ENCODE results near the gene COMMD1. TPM values are rescaled to one million over a fixed set of nuclear protein-coding genes. Genes with fewer than 3 reads are reported as not detected.
A peak's percentile ranks its signal among the peaks of the same experiment; 100 is the strongest.
"Not testable (repeated sequence)": the region's sequence is repeated elsewhere in the genome, so short reads cannot be mapped to it uniquely, and the experiment has no call there.

The COMMD1 gene
- total RNA-seq (30.5 and 31.3 TPM in 2 replicates), polyA plus RNA-seq (66.7 and 71.1 TPM in 2 replicates)

DNA sequence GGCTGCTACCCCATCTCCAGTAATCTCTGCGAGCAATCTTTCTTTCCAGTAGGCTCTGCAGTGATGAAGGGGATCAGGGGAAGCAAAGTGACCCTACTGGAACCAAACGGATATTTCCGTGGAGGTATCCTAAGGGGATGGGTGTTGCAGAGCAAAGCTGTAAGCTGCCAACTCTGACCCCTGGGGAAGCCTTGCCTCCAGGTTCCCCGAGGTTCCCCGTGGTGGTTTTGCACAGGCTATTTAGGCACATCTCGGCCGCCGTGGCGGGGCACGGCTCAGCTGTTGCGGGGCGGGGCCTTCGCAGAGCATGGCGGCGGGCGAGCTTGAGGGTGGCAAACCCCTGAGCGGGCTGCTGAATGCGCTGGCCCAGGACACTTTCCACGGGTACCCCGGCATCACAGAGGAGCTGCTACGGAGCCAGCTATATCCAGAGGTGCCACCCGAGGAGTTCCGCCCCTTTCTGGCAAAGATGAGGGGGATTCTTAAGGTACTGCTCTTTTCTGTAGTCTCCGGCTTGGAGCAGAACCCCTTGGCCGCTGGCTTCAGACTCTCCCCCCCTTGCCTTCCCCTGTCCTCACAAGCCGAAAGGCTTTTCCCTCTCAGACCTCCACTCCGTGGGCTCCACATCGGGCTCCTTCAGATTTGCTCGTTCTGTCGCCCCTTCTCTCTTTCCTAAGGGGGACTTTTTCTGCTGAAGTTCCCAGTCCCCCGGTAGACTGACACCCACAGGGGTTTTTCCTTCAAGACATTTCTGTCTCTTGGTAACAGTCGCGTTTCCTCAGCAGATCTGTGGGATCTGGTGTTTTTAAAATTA lies at the start of gene COMMD1:
COMMD1 (plus strand) TSS at position 303 of the 814 bp plus-strand sequence; CDS start at position 308, 5 bp downstream.
- Histone ChIP-seq H3K9me2 (replicated peaks; ENCODE audit: insufficient read depth) (no peaks in the 10 kb centered on the region), H3K4me2 (peak within 1 kb of the TSS; percentile 84), H3K36me3 (replicated peaks; ENCODE audit: insufficient read depth, low read depth) (no peaks in the 10 kb centered on the region), H3K9me3 (ENCODE audit: low read depth) (no peaks in the 10 kb centered on the region), H3K79me2 (peaks cover 19% of the 10 kb centered on the region), H2AFZ (peak within 1 kb of the TSS; percentile 98), H3K4me1 (ENCODE audit: insufficient read depth) (no peaks in the 10 kb centered on the region), H3K27me3 (no peaks in the 10 kb centered on the region), H4K20me1 (ENCODE audit: insufficient read depth, poor library complexity, severe bottlenecking) (no peaks in the 10 kb centered on the region), H3K4me3 (peak within 1 kb of the TSS; percentile 61), H3K27ac (peak within 1 kb of the TSS; percentile 52)
- DNase-seq (ENCODE audit: low spot score): peak; percentile 87
- TF ChIP-seq CTCF (IDR thresholded peaks at IDR 0.05; ENCODE audit: poor library complexity) (no peak), EZH2 (IDR thresholded peaks at IDR 0.05; ENCODE audit: borderline replicate concordance) (no peak), EZH2phosphoT487 (IDR thresholded peaks at IDR 0.05; ENCODE audit: low read depth, severe bottlenecking, unreplicated experiment) (no peak)
- 1% methylated on average over 32 of the region's 33 CpGs for WGBS (ENCODE audit: low lambda C conversion rate, missing lambda C conversion rate)

GRCh38 chr2:61857224-61857623 lies 48.2 kb upstream of the COMMD1 start:
- WGBS (ENCODE audit: low lambda C conversion rate, missing lambda C conversion rate): 76% methylated on average over 3 of the region's 3 CpGs

DNA sequence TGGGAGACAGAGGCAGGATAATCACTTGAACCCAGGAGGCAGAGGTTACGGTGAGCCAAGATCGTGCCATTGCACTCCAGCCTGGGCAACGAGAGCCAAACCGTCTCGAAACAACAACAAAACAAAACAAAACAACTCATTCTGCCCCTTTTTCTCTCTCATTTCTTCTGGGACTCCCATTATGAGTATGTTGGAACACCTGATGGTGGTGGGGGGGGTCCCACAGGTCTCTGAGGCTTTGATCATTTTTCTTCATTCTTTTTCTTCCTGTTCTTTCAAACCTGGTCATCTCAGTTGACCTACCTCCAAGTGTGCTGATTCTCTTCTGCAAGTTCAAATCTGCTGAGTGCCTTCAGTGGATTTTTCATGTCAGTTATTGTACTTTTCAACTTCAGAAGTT lies 43.4 kb upstream of the COMMD1 start:
- Histone ChIP-seq H3K4me3 (no peak overlapping the region), H3K79me2 (no peaks in the 10 kb centered on the region), H3K27me3 (no peaks in the 10 kb centered on the region), H3K9me3 (ENCODE audit: low read depth) (no peaks in the 10 kb centered on the region), H3K27ac (no peak overlapping the region), H3K4me2 (no peak overlapping the region), H3K4me1 (ENCODE audit: insufficient read depth) (no peaks in the 10 kb centered on the region), H3K9me2 (replicated peaks; ENCODE audit: insufficient read depth) (no peaks in the 10 kb centered on the region), H2AFZ (no peak overlapping the region), H4K20me1 (ENCODE audit: insufficient read depth, poor library complexity, severe bottlenecking) (no peaks in the 10 kb centered on the region), H3K36me3 (replicated peaks; ENCODE audit: insufficient read depth, low read depth) (no peaks in the 10 kb centered on the region)
- WGBS (ENCODE audit: low lambda C conversion rate, missing lambda C conversion rate): 99% methylated on average over 5 of the region's 5 CpGs
- TF ChIP-seq EZH2 (IDR thresholded peaks at IDR 0.05; ENCODE audit: borderline replicate concordance): no peak
- no peak for DNase-seq (ENCODE audit: low spot score)

More at GRCh38 chr2:61857224-61857623, 48.2 kb upstream of the COMMD1 start:
- TF ChIP-seq CTCF (IDR thresholded peaks at IDR 0.05; ENCODE audit: poor library complexity): no peak
- peaks cover 4% of the 10 kb centered on the region for H3K4me1 ChIP-seq (ENCODE audit: insufficient read depth)
- H3K36me3 ChIP-seq (replicated peaks; ENCODE audit: insufficient read depth, low read depth): no peaks in the 10 kb centered on the region
- H4K20me1 ChIP-seq (ENCODE audit: insufficient read depth, poor library complexity, severe bottlenecking): no peaks in the 10 kb centered on the region
- H2AFZ ChIP-seq: no peak overlapping the region
- no peaks in the 10 kb centered on the region for H3K9me3 ChIP-seq (ENCODE audit: low read depth)
- H3K4me2 ChIP-seq: no peak overlapping the region
- H3K4me3 ChIP-seq: no peak overlapping the region
- H3K27ac ChIP-seq: no peak overlapping the region
- H3K9me2 ChIP-seq (replicated peaks; ENCODE audit: insufficient read depth): no peaks in the 10 kb centered on the region
- no peak for DNase-seq (ENCODE audit: low spot score)
- no peaks in the 10 kb centered on the region for H3K79me2 ChIP-seq
- no peaks in the 10 kb centered on the region for H3K27me3 ChIP-seq

DNA sequence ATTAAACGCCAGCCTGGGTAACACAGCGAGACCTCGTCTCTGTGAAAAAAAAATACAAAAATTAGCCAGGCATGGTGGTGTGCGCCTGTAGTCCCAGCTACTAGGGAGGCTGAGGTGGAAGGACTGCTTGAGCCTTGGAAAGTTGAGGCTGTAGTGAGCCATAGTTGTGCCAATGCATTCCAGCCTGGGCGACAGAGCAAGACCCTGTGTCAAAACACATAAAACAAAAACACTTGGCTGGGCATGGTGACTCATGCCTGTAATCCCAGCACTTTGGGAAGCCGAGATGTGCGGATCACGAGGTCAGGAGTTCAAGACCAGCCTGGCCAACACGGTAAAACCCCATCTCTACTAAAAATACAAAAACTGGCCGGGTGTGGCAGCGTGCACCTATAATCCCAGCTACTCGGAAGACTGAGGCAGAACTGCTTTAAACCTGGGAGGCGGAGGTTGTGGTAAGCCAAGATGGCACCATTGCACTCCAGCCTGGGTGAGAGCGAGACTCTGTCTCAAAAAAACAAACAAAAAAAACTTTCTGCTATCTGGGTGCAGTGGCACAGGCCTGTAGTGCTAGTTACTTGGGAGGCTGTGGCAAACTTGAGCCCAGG lies 38.9 kb upstream of the COMMD1 start:
- H4K20me1 ChIP-seq (ENCODE audit: insufficient read depth, poor library complexity, severe bottlenecking); H3K36me3 ChIP-seq (replicated peaks; ENCODE audit: insufficient read depth, low read depth); H3K9me3 ChIP-seq (ENCODE audit: low read depth); H3K9me2 ChIP-seq (replicated peaks; ENCODE audit: insufficient read depth); H3K4me3 ChIP-seq; H2AFZ ChIP-seq; H3K27ac ChIP-seq; H3K4me1 ChIP-seq (ENCODE audit: insufficient read depth); H3K27me3 ChIP-seq; DNase-seq (ENCODE audit: low spot score); H3K79me2 ChIP-seq; H3K4me2 ChIP-seq: not testable (repeated sequence)
- WGBS (ENCODE audit: low lambda C conversion rate, missing lambda C conversion rate): over 99% methylated on average over 14 of the region's 14 CpGs

All from hepatocyte (in vitro differentiated cells).